ENCODE results near the gene GCSH. TPM values are rescaled to one million over a fixed set of nuclear protein-coding genes. Genes with fewer than 3 reads are reported as not detected.

The GCSH gene
- total RNA-seq (15.8 and 26.1 TPM in 2 replicates), polyA plus RNA-seq (56.2 and 78.9 TPM in 2 replicates)

- DNase-seq (ENCODE audit: low read depth in 1 of 2, low spot score in 1 of 2): peak; percentile 99 to 100
- TF ChIP-seq CTCF (IDR thresholded peaks at IDR 0.05; ENCODE audit: low read depth, low read length): no peak
- H3K4me1 ChIP-seq (ENCODE audit: low read depth): no peaks in the 10 kb centered on the region
These were observed at the start of gene GCSH for GRCh38 chr16:81095953-81096714. Gene GCSH, minus strand, starts transcription at chr16:81096395. Its CDS starts 117 bp downstream, at chr16:81096278.

GRCh38 chr16:81143921-81144471 is 47.8 kb upstream of the GCSH start:
- Histone ChIP-seq H3K4me1 (ENCODE audit: low read depth) (no peaks in the 10 kb centered on the region), H3K27me3 (no peaks in the 10 kb centered on the region), H3K36me3 (no peaks in the 10 kb centered on the region), H3K9me3 (ENCODE audit: low read depth) (no peaks in the 10 kb centered on the region), H3K4me3 (no peak overlapping the region), H3K27ac (no peak overlapping the region)
- no peak for TF ChIP-seq CTCF (IDR thresholded peaks at IDR 0.05; ENCODE audit: low read depth, low read length)
- DNase-seq (ENCODE audit: low read depth in 1 of 2, low spot score in 1 of 2): no peak

More at GRCh38 chr16:81095953-81096714, at the start of gene GCSH:
- Histone ChIP-seq H3K27ac (peak within 1 kb of the TSS; percentile 69), H3K9me3 (ENCODE audit: low read depth) (no peaks in the 10 kb centered on the region), H3K36me3 (no peaks in the 10 kb centered on the region), H3K4me3 (peak within 1 kb of the TSS; percentile 73), H3K27me3 (no peaks in the 10 kb centered on the region)

GRCh38 chr16:81142864-81143263 is 46.7 kb upstream of the GCSH start:
- H3K4me3 ChIP-seq: no peak overlapping the region
- H3K36me3 ChIP-seq: no peaks in the 10 kb centered on the region
- no peaks in the 10 kb centered on the region for H3K9me3 ChIP-seq (ENCODE audit: low read depth)
- DNase-seq (ENCODE audit: low read depth in 1 of 2, low spot score in 1 of 2): no peak
- H3K27ac ChIP-seq: no peak overlapping the region
- no peak for TF ChIP-seq CTCF (IDR thresholded peaks at IDR 0.05; ENCODE audit: low read depth, low read length)
- no peaks in the 10 kb centered on the region for H3K27me3 ChIP-seq
- H3K4me1 ChIP-seq (ENCODE audit: low read depth): no peaks in the 10 kb centered on the region

GRCh38 chr16:81140930-81141780 is 45.0 kb upstream of the GCSH start:
- no peaks in the 10 kb centered on the region for H3K36me3 ChIP-seq
- peak; percentile 30 for TF ChIP-seq CTCF (IDR thresholded peaks at IDR 0.05; ENCODE audit: low read depth, low read length)
- no peaks in the 10 kb centered on the region for H3K27me3 ChIP-seq
- no peaks in the 10 kb centered on the region for H3K4me1 ChIP-seq (ENCODE audit: low read depth)
- no peak overlapping the region for H3K27ac ChIP-seq
- H3K9me3 ChIP-seq (ENCODE audit: low read depth): no peaks in the 10 kb centered on the region
- no peak for DNase-seq (ENCODE audit: low read depth in 1 of 2, low spot score in 1 of 2)
- no peak overlapping the region for H3K4me3 ChIP-seq

GRCh38 chr16:81138831-81139557 is 42.8 kb upstream of the GCSH start:
- Histone ChIP-seq H3K4me1 (ENCODE audit: low read depth) (no peaks in the 10 kb centered on the region), H3K36me3 (no peaks in the 10 kb centered on the region), H3K27me3 (no peaks in the 10 kb centered on the region), H3K4me3 (no peak overlapping the region), H3K9me3 (ENCODE audit: low read depth) (no peaks in the 10 kb centered on the region), H3K27ac (no peak overlapping the region)
- no peak for TF ChIP-seq CTCF (IDR thresholded peaks at IDR 0.05; ENCODE audit: low read depth, low read length)
- no peak for DNase-seq (ENCODE audit: low read depth in 1 of 2, low spot score in 1 of 2)
